COR-L47 (cell line): Measurements from ENCODE around the gene PRR12.
A peak's percentile ranks its signal among the peaks of the same experiment; 100 is the strongest.

Source experiments
- DNase-seq: peaks from one replicate; lab custom pipeline; 2025; lab: John Stamatoyannopoulos, UW

Gene PRR12

GRCh38 chr19:49592486-49593232 is 1.7 kb downstream of the PRR12 start:
- no peak for DNase-seq

GRCh38 chr19:49593233-49594113 is 2.5 kb downstream of the PRR12 start:
- peak; percentile 91 for DNase-seq

DNA sequence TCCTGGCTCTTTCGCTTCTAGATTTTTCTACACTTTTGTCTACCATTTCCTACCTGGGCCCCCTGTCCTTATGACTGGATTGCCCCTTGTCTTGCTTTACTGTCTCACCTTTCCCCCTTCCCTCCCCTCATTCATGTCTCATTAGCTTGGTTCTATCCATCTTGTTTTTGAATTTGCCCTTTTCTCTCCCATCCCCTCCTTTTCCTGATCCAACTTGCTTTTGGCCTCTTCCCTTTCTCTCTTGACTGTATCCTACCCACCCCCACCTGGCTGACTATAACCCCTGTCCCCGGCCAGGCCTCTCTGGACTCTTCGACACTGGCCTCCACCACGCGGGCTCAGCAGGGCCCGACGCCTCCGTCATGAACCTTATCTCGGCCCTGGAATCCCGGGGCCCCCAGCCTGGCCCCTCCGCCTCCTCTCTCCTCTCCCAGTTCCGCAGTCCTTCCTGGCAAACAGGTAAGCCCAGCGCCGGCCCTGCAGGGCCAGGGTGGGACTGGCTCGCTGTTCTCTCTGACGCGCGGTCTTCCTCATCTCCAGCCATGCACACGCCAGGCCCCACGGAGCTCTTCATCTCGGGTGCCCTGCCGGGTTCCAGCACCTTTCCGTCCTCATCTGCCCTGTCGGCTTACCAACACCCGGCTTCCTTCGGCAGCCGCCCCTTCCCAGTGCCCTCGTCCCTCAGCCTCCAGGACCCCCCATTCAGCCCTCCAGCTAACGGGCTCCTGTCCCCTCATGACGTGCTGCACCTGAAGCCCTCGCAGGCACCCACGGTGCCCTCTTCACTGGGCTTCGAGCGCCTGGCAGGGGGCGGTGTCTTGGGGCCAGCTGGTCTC is 3.4 kb downstream of the PRR12 start:
- DNase-seq = no peak

DNA sequence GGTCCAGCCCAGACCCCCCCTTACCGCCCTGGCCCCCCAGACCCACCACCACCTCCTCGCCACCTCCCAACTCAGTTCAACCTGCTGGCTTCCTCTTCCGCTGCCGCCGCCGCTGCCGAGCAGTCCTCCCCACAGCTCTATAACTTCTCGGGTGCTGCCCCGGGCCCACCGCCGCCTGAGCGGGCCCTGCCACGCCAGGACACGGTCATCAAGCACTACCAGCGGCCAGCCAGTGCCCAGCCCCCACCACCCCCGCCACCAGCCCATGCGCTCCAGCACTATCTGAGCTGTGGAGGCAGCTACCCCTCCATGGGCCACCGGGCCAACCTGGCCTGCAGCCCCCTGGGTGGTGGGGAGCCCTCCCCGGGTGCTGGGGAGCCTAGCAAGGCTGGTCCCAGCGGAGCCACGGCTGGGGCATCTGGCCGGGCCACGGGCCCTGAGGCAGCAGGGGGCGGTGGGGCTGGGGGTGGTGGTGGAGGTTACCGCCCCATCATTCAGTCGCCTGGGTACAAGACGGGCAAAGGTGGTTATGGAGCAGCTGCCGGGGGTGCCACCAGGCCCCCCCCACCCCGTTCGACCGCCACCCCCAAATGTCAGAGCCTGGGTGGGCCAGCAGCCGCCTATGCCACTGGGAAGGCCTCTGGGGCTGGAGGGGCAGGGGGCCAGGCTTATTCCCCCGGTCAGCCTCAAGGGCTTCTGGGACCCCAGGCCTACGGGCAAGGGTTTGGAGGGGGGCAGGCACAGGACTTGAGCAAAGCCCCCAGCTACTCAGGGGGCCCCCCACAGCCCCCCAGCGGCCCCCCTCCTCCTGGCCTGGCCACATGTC is 4.2 kb downstream of the PRR12 start:
- DNase-seq = no peak

DNA sequence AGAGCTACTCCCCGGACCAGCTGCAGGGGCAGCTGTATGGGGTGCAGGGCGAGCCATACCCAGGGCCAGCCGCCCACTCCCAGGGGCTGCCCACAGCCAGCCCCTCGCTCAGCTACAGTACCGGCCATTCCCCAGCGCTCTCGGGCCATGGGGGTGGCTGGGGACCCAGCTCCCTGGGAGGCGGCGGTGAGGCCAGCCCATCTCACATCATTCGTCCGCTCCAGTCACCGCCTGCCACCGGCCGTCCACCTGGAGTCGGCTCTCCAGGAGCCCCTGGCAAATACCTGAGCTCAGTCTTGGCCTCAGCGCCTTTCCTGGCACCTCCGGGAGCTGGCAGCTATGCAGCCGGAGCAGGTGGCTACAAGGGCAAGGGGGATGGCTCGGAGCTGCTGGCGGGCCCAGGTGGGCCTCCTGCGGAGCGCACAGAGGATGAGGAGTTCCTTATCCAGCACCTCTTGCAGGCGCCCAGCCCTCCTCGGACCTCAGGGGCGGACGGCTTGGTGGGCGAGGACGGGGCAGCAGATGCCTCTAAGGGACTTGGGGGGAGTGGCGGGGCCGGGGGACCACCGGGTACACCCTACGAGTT is 4.9 kb downstream of the PRR12 start:
- DNase-seq = no peak

DNA sequence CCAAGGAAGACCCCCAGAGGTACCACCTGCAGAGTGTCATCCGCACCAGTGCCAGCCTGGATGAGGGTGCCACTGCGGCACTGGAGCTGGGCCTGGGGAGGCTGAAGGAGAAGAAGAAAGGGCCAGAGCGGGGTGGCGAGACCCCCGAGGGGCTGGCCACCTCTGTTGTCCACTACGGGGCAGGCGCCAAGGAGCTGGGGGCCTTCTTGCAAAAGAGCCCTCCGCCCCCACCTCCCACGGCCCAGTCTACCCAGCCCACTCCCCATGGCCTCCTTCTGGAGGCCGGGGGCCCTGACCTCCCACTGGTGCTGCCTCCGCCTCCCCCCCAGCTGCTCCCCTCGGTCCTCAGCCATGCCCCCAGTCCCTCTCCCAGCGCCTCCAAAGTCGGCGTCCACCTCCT is 5.4 kb downstream of the PRR12 start:
- no peak for DNase-seq

DNA sequence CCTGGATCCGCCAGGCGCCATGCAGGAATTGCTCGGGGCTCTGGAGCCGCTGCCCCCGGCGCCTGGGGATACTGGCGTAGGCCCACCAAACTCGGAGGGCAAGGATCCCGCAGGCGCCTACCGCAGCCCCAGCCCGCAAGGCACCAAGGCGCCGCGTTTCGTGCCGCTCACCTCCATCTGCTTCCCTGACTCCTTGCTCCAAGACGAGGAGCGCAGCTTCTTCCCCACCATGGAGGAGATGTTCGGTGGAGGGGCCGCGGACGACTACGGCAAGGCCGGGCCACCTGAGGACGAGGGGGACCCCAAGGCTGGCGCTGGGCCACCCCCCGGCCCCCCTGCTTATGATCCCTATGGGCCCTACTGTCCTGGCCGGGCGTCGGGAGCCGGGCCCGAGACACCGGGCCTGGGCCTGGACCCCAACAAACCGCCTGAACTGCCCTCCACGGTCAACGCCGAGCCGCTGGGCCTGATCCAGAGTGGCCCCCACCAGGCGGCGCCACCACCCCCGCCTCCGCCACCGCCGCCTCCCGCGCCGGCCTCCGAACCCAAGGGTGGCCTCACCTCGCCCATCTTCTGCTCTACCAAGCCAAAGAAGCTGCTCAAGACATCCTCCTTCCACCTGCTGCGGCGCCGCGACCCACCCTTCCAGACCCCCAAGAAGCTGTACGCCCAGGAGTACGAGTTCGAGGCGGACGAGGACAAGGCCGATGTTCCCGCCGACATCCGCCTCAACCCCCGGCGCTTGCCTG is 6.1 kb downstream of the PRR12 start:
- no peak for DNase-seq

DNA sequence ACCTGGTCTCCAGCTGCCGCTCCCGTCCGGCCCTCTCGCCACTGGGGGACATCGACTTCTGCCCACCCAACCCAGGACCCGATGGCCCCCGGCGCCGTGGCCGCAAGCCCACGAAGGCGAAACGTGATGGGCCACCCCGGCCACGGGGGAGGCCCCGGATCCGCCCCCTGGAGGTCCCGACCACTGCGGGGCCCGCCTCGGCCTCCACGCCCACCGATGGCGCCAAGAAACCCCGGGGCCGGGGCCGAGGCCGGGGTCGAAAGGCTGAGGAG is 6.7 kb downstream of the PRR12 start:
- no peak for DNase-seq

- no peak for DNase-seq
Measured at GRCh38 chr19:49599378-49600295, 8.7 kb downstream of the PRR12 start.

- no peak for DNase-seq
Measured at GRCh38 chr19:49601482-49602038, 10.6 kb downstream of the PRR12 start.

GRCh38 chr19:49602806-49603205 is 11.8 kb downstream of the PRR12 start:
- no peak for DNase-seq

GRCh38 chr19:49605605-49606004 is 14.6 kb downstream of the PRR12 start:
- no peak for DNase-seq

GRCh38 chr19:49609499-49610092 is 18.6 kb downstream of the PRR12 start:
- no peak for DNase-seq

GRCh38 chr19:49613374-49613773 is 22.4 kb downstream of the PRR12 start:
- DNase-seq = peak; percentile 24

- no peak for DNase-seq
Measured at GRCh38 chr19:49614096-49614833, 23.3 kb downstream of the PRR12 start.

DNA sequence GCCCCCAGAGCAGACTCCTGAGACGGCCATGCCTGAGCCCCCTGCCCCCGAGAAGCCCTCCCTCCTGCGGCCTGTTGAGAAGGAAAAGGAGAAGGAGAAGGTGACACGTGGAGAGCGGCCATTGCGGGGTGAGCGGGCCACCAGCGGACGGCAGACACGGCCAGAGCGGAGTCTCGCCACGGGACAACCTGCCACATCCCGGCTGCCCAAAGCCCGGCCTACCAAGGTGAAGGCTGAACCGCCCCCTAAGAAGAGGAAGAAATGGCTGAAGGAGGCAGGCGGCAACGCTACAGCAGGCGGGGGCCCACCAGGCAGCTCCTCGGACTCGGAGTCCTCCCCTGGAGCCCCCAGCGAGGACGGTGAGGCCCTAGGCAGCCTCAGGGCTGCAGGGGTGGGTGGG is 24.9 kb downstream of the PRR12 start:
- DNase-seq = no peak

GRCh38 chr19:49616532-49616931 is 25.6 kb downstream of the PRR12 start:
- no peak for DNase-seq

DNA sequence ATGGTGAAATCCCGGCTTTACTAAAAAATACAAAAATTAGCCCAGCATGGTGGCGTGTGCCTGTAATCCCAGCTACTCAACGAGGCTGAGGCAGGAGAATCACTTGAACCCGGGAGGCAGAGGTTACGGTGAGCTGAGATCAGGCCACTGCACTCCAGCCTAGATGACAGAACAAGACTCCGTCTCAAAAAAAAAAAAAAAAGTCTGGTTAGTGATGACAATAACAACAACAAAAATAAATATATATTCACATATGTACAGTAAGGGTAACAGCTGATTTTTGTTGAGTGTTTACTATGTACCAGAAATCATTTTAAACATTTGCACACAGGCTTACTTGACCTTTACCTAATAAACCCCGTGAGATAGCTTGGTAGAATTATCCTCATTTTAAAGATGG is 26.0 kb downstream of the PRR12 start:
- no peak for DNase-seq
